GM08714 (cell line): Measurements from ENCODE around the gene STAB1.

ENCODE experiments used
- H3K4me3 ChIP-seq: fragments of 200-500 bp; sonication (Bioruptor generic); 2 replicates; pipeline ENCODE4 v1.5.1; 2014; ENCODE audit warnings: mild to moderate bottlenecking, low read length, inconsistent platforms
- ZNF274 ChIP-seq: IDR thresholded peaks from 2 replicates; pipeline ENCODE4 v1.6.1; 2012; ENCODE audit warnings: mild to moderate bottlenecking, low read depth, low read length

Gene STAB1

GRCh38 chr3:52473026-52473425, 22.1 kb upstream of the STAB1 start:
- H3K4me3 ChIP-seq: no peak overlapping the region
- TF ChIP-seq ZNF274: no peak

- no peak overlapping the region for H3K4me3 ChIP-seq
- TF ChIP-seq ZNF274: no peak
Measured at GRCh38 chr3:52477076-52477795, 17.9 kb upstream of the STAB1 start.

- no peak overlapping the region for H3K4me3 ChIP-seq
- TF ChIP-seq ZNF274: no peak
Measured at GRCh38 chr3:52477796-52478095, 17.4 kb upstream of the STAB1 start.

- no peak overlapping the region for H3K4me3 ChIP-seq
- no peak for TF ChIP-seq ZNF274
Measured at GRCh38 chr3:52479037-52479876, 15.9 kb upstream of the STAB1 start.

GRCh38 chr3:52479877-52480575, 15.1 kb upstream of the STAB1 start:
- no peak for TF ChIP-seq ZNF274
- no peak overlapping the region for H3K4me3 ChIP-seq

- TF ChIP-seq ZNF274: no peak
- no peak overlapping the region for H3K4me3 ChIP-seq
Measured at GRCh38 chr3:52480768-52481715, 14.1 kb upstream of the STAB1 start.

- no peak for TF ChIP-seq ZNF274
Measured at GRCh38 chr3:52481819-52482521, 13.2 kb upstream of the STAB1 start.

GRCh38 chr3:52483081-52483480, 12.1 kb upstream of the STAB1 start:
- TF ChIP-seq ZNF274: no peak
- H3K4me3 ChIP-seq: no peak overlapping the region

More at GRCh38 chr3:52481819-52482521, 13.2 kb upstream of the STAB1 start:
- no peak overlapping the region for H3K4me3 ChIP-seq

- H3K4me3 ChIP-seq: no peak overlapping the region
- TF ChIP-seq ZNF274: no peak
Measured at GRCh38 chr3:52483577-52484381, 11.4 kb upstream of the STAB1 start.

GRCh38 chr3:52484680-52485461, 10.3 kb upstream of the STAB1 start:
- TF ChIP-seq ZNF274: no peak
- H3K4me3 ChIP-seq: no peak overlapping the region

- H3K4me3 ChIP-seq: no peak overlapping the region
- no peak for TF ChIP-seq ZNF274
Measured at GRCh38 chr3:52487050-52487787, 7.9 kb upstream of the STAB1 start.
